A673 (cell line): Measurements from ENCODE around the gene ARAP2. TPM values are rescaled to one million over a fixed set of nuclear protein-coding genes. Genes with fewer than 3 reads are reported as not detected.

Experiments used
- BruUV-seq: library from RNA; stranded (reverse); fragments of 400-500 nt; replicated peaks from 2 replicates; lab custom pipeline; 2021; lab: Mats Ljungman, UMichigan
- CTCF ChIA-PET: fragments of 300-600 bp; sonication (Branson Sonifier 250); formaldehyde crosslinking; loops from one replicate; lab custom pipeline; 2022; ENCODE audit warnings: antibody characterized with exemption; lab: Charles Lee
- POLR2A ChIA-PET: fragments of 300-600 bp; sonication (Branson Sonifier 250); formaldehyde crosslinking; loops from one replicate; lab custom pipeline; 2022; ENCODE audit warnings: antibody characterized with exemption; ENCODE audit not compliant: low non-redundant PET; lab: Charles Lee
- DNase-seq: peaks from one replicate; pipeline ENCODE4 v3.0.0-alpha.2; 2015; ENCODE audit warnings: low spot score
- H3K27ac ChIP-seq: fragments of 200-600 bp; sonication (generic); 2 replicates; pipeline ENCODE4 v1.5.1; 2016; ENCODE audit warnings: mixed run types, low read depth, mild to moderate bottlenecking, mixed read lengths, antibody characterized with exemption, low read length; ENCODE audit not compliant: poor library complexity, severe bottlenecking
- H3K27me3 ChIP-seq: fragments of 200-600 bp; sonication (generic); replicated peaks from 2 replicates; pipeline ENCODE4 v1.6.1; 2017; ENCODE audit warnings: mixed run types, low read depth, mild to moderate bottlenecking, mixed read lengths, antibody characterized with exemption, low read length; ENCODE audit not compliant: insufficient read depth, poor library complexity
- H3K36me3 ChIP-seq: fragments of 200-600 bp; sonication (generic); 2 replicates; pipeline ENCODE4 v1.6.1; 2016; ENCODE audit warnings: mixed run types, mild to moderate bottlenecking, mixed read lengths, antibody characterized with exemption, low read length; ENCODE audit not compliant: insufficient read depth, poor library complexity, severe bottlenecking
- H3K4me1 ChIP-seq: fragments of 200-600 bp; sonication (generic); 2 replicates; pipeline ENCODE4 v1.6.1; 2017; ENCODE audit warnings: mixed run types, mild to moderate bottlenecking, mixed read lengths, antibody characterized with exemption, low read length; ENCODE audit not compliant: insufficient read depth, poor library complexity, severe bottlenecking
- H3K4me3 ChIP-seq: fragments of 200-600 bp; sonication (generic); 2 replicates; pipeline ENCODE4 v1.5.1; 2016; ENCODE audit warnings: low read depth, mixed run types, mild to moderate bottlenecking, mixed read lengths, low read length; ENCODE audit not compliant: poor library complexity, severe bottlenecking
- H3K9me3 ChIP-seq: fragments of 200-600 bp; sonication (generic); 2 replicates; pipeline ENCODE4 v1.6.1; 2016; ENCODE audit warnings: mixed run types, low read depth, mild to moderate bottlenecking, mixed read lengths, antibody characterized with exemption, low read length; ENCODE audit not compliant: poor library complexity, severe bottlenecking
- CTCF ChIP-seq: fragments of 300-800, 200-600 bp; sonication (generic); conservative IDR thresholded peaks from 2 replicates; pipeline ENCODE4 v1.5.1; 2017; ENCODE audit warnings: low read depth, mild to moderate bottlenecking, antibody characterized with exemption, low read length, moderate library complexity, mixed read lengths
- EZH2 ChIP-seq: fragments of 200-600 bp; sonication (generic); IDR thresholded peaks from 2 replicates; pipeline ENCODE4 v1.6.1; 2017; ENCODE audit warnings: borderline replicate concordance, low read depth, mild to moderate bottlenecking, mixed read lengths, antibody characterized with exemption, low read length; ENCODE audit not compliant: poor library complexity, severe bottlenecking
- intact Hi-C: fragments of 100-400 bp; cut with micrococcal nuclease; formaldehyde crosslinking; loops from one replicate; pipeline ENCODE4 v1.10.0; 2022; ENCODE audit not compliant: unreplicated experiment
- total RNA-seq: library from RNA; stranded (reverse); gene quantifications from 2 replicates; pipeline ENCODE4 v1.2.3, GENCODE V29; 2021

ARAP2 gene
- total RNA-seq, 1 experiment from 2014 or later, result 0.06 TPM

GRCh38 chr4:36233567-36234266 is 10.6 kb downstream of the ARAP2 start:
- no TSS peak for BruUV-seq

GRCh38 chr4:36230534-36230933 is 13.8 kb downstream of the ARAP2 start:
- H3K27me3 ChIP-seq, result no peaks in the 10 kb centered on the region
- H3K9me3 ChIP-seq, result no peaks in the 10 kb centered on the region
- intact Hi-C loops, result no loop called here
- no peaks in the 10 kb centered on the region for H3K4me1 ChIP-seq
- no peak overlapping the region for H3K27ac ChIP-seq
- TF ChIP-seq EZH2 (no peak), CTCF (no peak)
- no TSS peak for BruUV-seq
- H3K36me3 ChIP-seq, result no peaks in the 10 kb centered on the region
- CTCF ChIA-PET, result no interaction called here
- H3K4me3 ChIP-seq, result no peak overlapping the region
- DNase-seq, result no peak
- POLR2A ChIA-PET, result no interaction called here

More at GRCh38 chr4:36233567-36234266, 10.6 kb downstream of the ARAP2 start:
- Histone ChIP-seq H3K4me3 (no peak overlapping the region), H3K4me1 (no peaks in the 10 kb centered on the region), H3K27ac (no peak overlapping the region), H3K9me3 (no peaks in the 10 kb centered on the region), H3K36me3 (no peaks in the 10 kb centered on the region), H3K27me3 (no peaks in the 10 kb centered on the region)
- TF ChIP-seq EZH2, result no peak
- no peak for TF ChIP-seq CTCF
- ChIA-PET POLR2A (no interaction called here), CTCF (no interaction called here)
- no peak for DNase-seq
- intact Hi-C loops, result no loop called here

DNA sequence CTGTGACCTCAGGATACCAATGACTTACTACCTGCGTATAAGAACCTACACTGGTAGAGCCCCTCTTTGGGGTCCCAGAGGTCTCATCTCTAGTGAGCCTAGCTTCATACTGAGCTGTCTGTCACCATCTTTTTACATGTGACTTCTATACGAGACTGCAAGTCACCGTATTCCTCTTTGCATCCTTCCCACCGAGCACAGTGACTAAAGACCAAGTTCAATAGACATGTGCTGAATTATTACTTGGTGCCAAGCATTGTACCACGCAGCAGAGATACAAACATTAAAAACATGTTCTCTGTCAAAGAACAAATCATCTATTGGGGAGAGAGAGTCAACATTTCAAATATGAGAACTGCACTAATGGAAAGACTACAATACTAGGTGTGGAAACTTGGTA is 16.4 kb downstream of the ARAP2 start:
- Histone ChIP-seq H3K4me1 (no peaks in the 10 kb centered on the region), H3K9me3 (no peaks in the 10 kb centered on the region), H3K27me3 (no peaks in the 10 kb centered on the region), H3K36me3 (no peaks in the 10 kb centered on the region), H3K27ac (no peak overlapping the region), H3K4me3 (no peak overlapping the region)
- no peak for DNase-seq
- CTCF ChIA-PET, result no interaction called here
- TF ChIP-seq EZH2 (no peak), CTCF (no peak)
- BruUV-seq, result no TSS peak
- intact Hi-C loops, result no loop called here
- POLR2A ChIA-PET, result no interaction called here
